C1 segment of cervical spinal cord (tissue), 14 donors: ENCODE results near the gene ADIPOR1.
"Not testable (repeated sequence)": the region's sequence is repeated elsewhere in the genome, so short reads cannot be mapped to it uniquely, and the experiment has no call there.

Source experiments
- DNase-seq, 14 donors: peaks; one replicate each; lab custom pipeline; 2025; lab: John Stamatoyannopoulos, UW

The ADIPOR1 gene

GRCh38 chr1:202957733-202958543, at the start of gene ADIPOR1:
Gene ADIPOR1 (minus strand): TSS chr1:202958312. CDS start chr1:202951070, 7,242 bp downstream.
- DNase-seq, result peak; percentile 17 to 90 (median 78)

- peak; percentile 70 to 95 (median 91) for DNase-seq
Observed at GRCh38 chr1:203006948-203007871, 49.1 kb upstream of the ADIPOR1 start, which contains the start of gene TMEM183A. Gene TMEM183A (plus strand): TSS chr1:203007374. CDS start chr1:203007466, 92 bp downstream.

GRCh38 chr1:203005395-203006142, 47.5 kb upstream of the ADIPOR1 start:
- not testable (repeated sequence) for DNase-seq

GRCh38 chr1:203002951-203003350, 44.8 kb upstream of the ADIPOR1 start:
- no peak for DNase-seq

GRCh38 chr1:203001986-203002385, 43.9 kb upstream of the ADIPOR1 start:
- DNase-seq, result no peak

GRCh38 chr1:203000217-203000944, 42.3 kb upstream of the ADIPOR1 start:
- DNase-seq, result no peak

- DNase-seq, result peak in 4 of 14 donors; percentile 2 to 10 (median 4)
Observed at GRCh38 chr1:202998836-202999750, 41.0 kb upstream of the ADIPOR1 start.

GRCh38 chr1:202994756-202995155, 36.6 kb upstream of the ADIPOR1 start:
- DNase-seq, result no peak

- DNase-seq, result no peak
Observed at GRCh38 chr1:202991112-202991511, 33.0 kb upstream of the ADIPOR1 start.

GRCh38 chr1:202989879-202990278, 31.8 kb upstream of the ADIPOR1 start:
- DNase-seq, result no peak

- no peak for DNase-seq
Observed at GRCh38 chr1:202987922-202988583, 29.9 kb upstream of the ADIPOR1 start.

- no peak for DNase-seq
Observed at GRCh38 chr1:202987255-202987654, 29.1 kb upstream of the ADIPOR1 start.

GRCh38 chr1:202986120-202986519, 28.0 kb upstream of the ADIPOR1 start:
- DNase-seq, result not testable (repeated sequence)

- DNase-seq, result no peak
Observed at GRCh38 chr1:202982715-202983430, 24.8 kb upstream of the ADIPOR1 start.

GRCh38 chr1:202981939-202982338, 23.8 kb upstream of the ADIPOR1 start:
- no peak for DNase-seq

GRCh38 chr1:202979459-202979858, 21.3 kb upstream of the ADIPOR1 start:
- no peak for DNase-seq

- DNase-seq, result no peak
Observed at GRCh38 chr1:202976633-202977032, 18.5 kb upstream of the ADIPOR1 start.

- DNase-seq, result no peak
Observed at GRCh38 chr1:202974856-202975255, 16.7 kb upstream of the ADIPOR1 start.
